Left lung (tissue), 10 donors: ENCODE results near the gene FAM9C. TPM values are rescaled to one million over a fixed set of nuclear protein-coding genes. Genes with fewer than 3 reads are reported as not detected.

Experiments used
- ATAC-seq: fragments of 200-7000 bp; cut with Tn5 transposase; one replicate; pipeline ENCODE4 v1.9.1; 2020; ENCODE audit warnings: moderate library complexity
- DNase-seq, 4 donors: peaks; one replicate each; pipeline ENCODE4 v3.0.0-alpha.2; 2013 to 2020
- H3K27ac ChIP-seq, 2 donors: fragments of 200-600 bp; sonication (generic) in 1 of 2; one replicate each; pipeline versions ENCODE4 v1.5.0 to v1.8.0; 2020 to 2021
- H3K27me3 ChIP-seq, 2 donors: fragments of 200-600 bp; sonication (generic) in 1 of 2; one replicate each; pipeline versions ENCODE4 v1.5.0 to v1.8.0; 2020 to 2021
- H3K36me3 ChIP-seq, 2 donors: fragments of 200-600 bp; sonication (generic) in 1 of 2; one replicate each; pipeline versions ENCODE4 v1.5.0 to v1.8.0; 2020 to 2021
- H3K4me1 ChIP-seq, 2 donors: fragments of 200-600 bp; one replicate each; pipeline ENCODE4 v1.8.0; 2021
- H3K4me3 ChIP-seq, 2 donors: fragments of 200-600 bp; sonication (generic) in 1 of 2; one replicate each; pipeline versions ENCODE4 v1.5.0 to v1.8.0; 2020 to 2021; ENCODE audit warnings: mild to moderate bottlenecking in 1 of 2
- H3K9me3 ChIP-seq, 2 donors: fragments of 200-600 bp; sonication (generic) in 1 of 2; one replicate each; pipeline versions ENCODE4 v1.5.0 to v1.8.0; 2020 to 2021
- CTCF ChIP-seq, 2 donors: fragments of 200-600 bp; sonication (generic) in 1 of 2; IDR thresholded peaks; one replicate each; pipeline versions ENCODE4 v1.5.0 to v1.8.0; 2021; ENCODE audit warnings: antibody characterized with exemption in 2 of 2
- intact Hi-C, 2 donors: fragments of 100-400 bp; cut with DNase I; formaldehyde crosslinking; loops; one replicate each; pipeline versions ENCODE4 v1.11.2 to v1.14.2; 2022
- polyA plus RNA-seq, 6 donors: library from polyadenylated mRNA; unstranded; fragments of 120-200 nt; gene quantifications; one replicate each; pipeline ENCODE4 v1.2.1, GENCODE V29; 2013; ENCODE audit not compliant: insufficient read length in 6 of 6
- total RNA-seq, 2 donors: library from RNA; stranded (reverse); fragmentation: NEBNext Ultra II Directional; extraction: Animal tissue kit (Norgen Biotek cat#: 25700); gene quantifications; one replicate each; pipeline ENCODE4 v1.2.1, GENCODE V29; 2021
- donor health status: DM: no; HTN: yes; CAD: no.
- donor health status: DM: no; HTN: no; CAD: no.

Gene FAM9C
- total and polyA plus RNA-seq, 8 donors = 0.11 to 0.77 (median 0.21) TPM; not detected in 2

- ATAC-seq (no peak), DNase-seq (no peak)
- H3K27me3 ChIP-seq = no peaks in the 10 kb centered on the region
- TF ChIP-seq CTCF (IDR thresholded peaks at IDR 0.05) = no peak
- intact Hi-C loops = no loop called here
- no peaks in the 10 kb centered on the region for H3K36me3 ChIP-seq
- no peak overlapping the region for H3K4me3 ChIP-seq
- H3K9me3 ChIP-seq = no peaks in the 10 kb centered on the region
- H3K27ac ChIP-seq = peak overlapping the region in 1 of 2 donors; percentile 80
- H3K4me1 ChIP-seq = peaks cover under 1 to 54% of the 10 kb centered on the region in 2 donors
Measured at GRCh38 chrX:13076176-13076961, 31.9 kb upstream of the FAM9C start.

GRCh38 chrX:13074297-13075262, 30.2 kb upstream of the FAM9C start:
- no peaks in the 10 kb centered on the region for H3K27me3 ChIP-seq
- DNase-seq (no peak), ATAC-seq (no peak)
- intact Hi-C loops = no loop called here
- H3K4me1 ChIP-seq = peaks cover 0 to 39% of the 10 kb centered on the region in 2 donors
- no peak overlapping the region for H3K4me3 ChIP-seq
- peak overlapping the region in 1 of 2 donors; percentile 53 for H3K27ac ChIP-seq
- H3K9me3 ChIP-seq = no peaks in the 10 kb centered on the region
- no peaks in the 10 kb centered on the region for H3K36me3 ChIP-seq
- no peak for TF ChIP-seq CTCF (IDR thresholded peaks at IDR 0.05)

- TF ChIP-seq CTCF (IDR thresholded peaks at IDR 0.05) = no peak
- Histone ChIP-seq H3K4me3 (no peak overlapping the region), H3K27me3 (no peaks in the 10 kb centered on the region), H3K4me1 (peaks cover 0 to 9% of the 10 kb centered on the region in 2 donors), H3K9me3 (peaks cover 0 to 7% of the 10 kb centered on the region in 2 donors), H3K27ac (no peak overlapping the region), H3K36me3 (no peaks in the 10 kb centered on the region)
- DNase-seq = no peak
- intact Hi-C loops = no loop called here
- ATAC-seq = no peak
Measured at GRCh38 chrX:13069771-13070416, 25.5 kb upstream of the FAM9C start.

- Histone ChIP-seq H3K36me3 (no peaks in the 10 kb centered on the region), H3K27ac (no peak overlapping the region)
- intact Hi-C loops = no loop called here
Measured at GRCh38 chrX:13068651-13069050, 24.2 kb upstream of the FAM9C start.

More at GRCh38 chrX:13068651-13069050, 24.2 kb upstream of the FAM9C start:
- Histone ChIP-seq H3K4me3 (no peak overlapping the region), H3K27me3 (no peaks in the 10 kb centered on the region), H3K4me1 (no peaks in the 10 kb centered on the region), H3K9me3 (peaks cover 0 to 7% of the 10 kb centered on the region in 2 donors)
- no peak for ATAC-seq
- no peak for DNase-seq
- no peak for TF ChIP-seq CTCF (IDR thresholded peaks at IDR 0.05)
